ENCODE measurements around the gene CRACR2B.

The CRACR2B gene

GRCh38 chr11:826227-826621 is 1.5 kb upstream of the CRACR2B start:
- no peak for DNase-seq (ENCODE audit: low read depth in 3 of 3)

- DNase-seq (ENCODE audit: low read depth in 3 of 3) = no peak
Observed at GRCh38 chr11:826836-827145, 928 bp upstream of the CRACR2B start.

GRCh38 chr11:827146-827896 is 398 bp upstream of the CRACR2B start:
- no peak for DNase-seq (ENCODE audit: low read depth in 3 of 3)

GRCh38 chr11:828506-829175 is 922 bp downstream of the CRACR2B start:
- no peak for DNase-seq (ENCODE audit: low read depth in 3 of 3)

- no peak for DNase-seq (ENCODE audit: low read depth in 3 of 3)
Observed at GRCh38 chr11:829176-829846, 1.6 kb downstream of the CRACR2B start.

GRCh38 chr11:829847-830294 is 2.2 kb downstream of the CRACR2B start:
- DNase-seq (ENCODE audit: low read depth in 3 of 3) = no peak

- DNase-seq (ENCODE audit: low read depth in 3 of 3) = no peak
Observed at GRCh38 chr11:830295-831117, 2.8 kb downstream of the CRACR2B start.

GRCh38 chr11:831118-831864 is 3.6 kb downstream of the CRACR2B start:
- no peak for DNase-seq (ENCODE audit: low read depth in 3 of 3)

GRCh38 chr11:831961-832528 is 4.3 kb downstream of the CRACR2B start:
- DNase-seq (ENCODE audit: low read depth in 3 of 3) = no peak

- DNase-seq (ENCODE audit: low read depth in 3 of 3) = peak in 2 of 3 experiments; percentile 35 to 42
Observed at GRCh38 chr11:832529-833113, 4.9 kb downstream of the CRACR2B start, which contains the start of gene CD151. CD151 (plus strand) TSS chr11:832952; CDS start chr11:836070, 3,118 bp downstream.

GRCh38 chr11:833114-833791 is 5.5 kb downstream of the CRACR2B start:
- DNase-seq (ENCODE audit: low read depth in 3 of 3) = no peak

GRCh38 chr11:833849-834311 is 6.2 kb downstream of the CRACR2B start:
- DNase-seq (ENCODE audit: low read depth in 3 of 3) = no peak

GRCh38 chr11:834371-835316 is 6.9 kb downstream of the CRACR2B start:
- DNase-seq (ENCODE audit: low read depth in 3 of 3) = no peak

- no peak for DNase-seq (ENCODE audit: low read depth in 3 of 3)
Observed at GRCh38 chr11:836274-836673, 8.6 kb downstream of the CRACR2B start.

- no peak for DNase-seq (ENCODE audit: low read depth in 3 of 3)
Observed at GRCh38 chr11:836700-837099, 9.0 kb downstream of the CRACR2B start.

- DNase-seq (ENCODE audit: low read depth in 3 of 3) = no peak
Observed at GRCh38 chr11:837189-837989, 9.7 kb downstream of the CRACR2B start.

- no peak for DNase-seq (ENCODE audit: low read depth in 3 of 3)
Observed at GRCh38 chr11:837990-838307, 10.2 kb downstream of the CRACR2B start.

All from stimulated activated CD4-positive, alpha-beta T cell treated with anti-CD3 and anti-CD28 coated beads, TNF-alpha, amount 100 ng/mL, for 4 hours (primary cell).